IMR-90 (cell line): ENCODE data around the gene GPAT3. TPM values are rescaled to one million over a fixed set of nuclear protein-coding genes. Genes with fewer than 3 reads are reported as not detected.
"Not testable (repeated sequence)": the region's sequence is repeated elsewhere in the genome, so short reads cannot be mapped to it uniquely, and the experiment has no call there.

Experiments used
- ATAC-seq: fragments of 200-7000 bp; cut with Tn5 transposase; 2 replicates; pipeline ENCODE4 v1.9.1; 2020; ENCODE audit warnings: low read depth, mild to moderate bottlenecking, moderate library complexity
- BruUV-seq: library from RNA; stranded (reverse); fragments of 400-500 nt; replicated peaks from 2 replicates; lab custom pipeline; 2021; lab: Mats Ljungman, UMichigan
- CTCF ChIA-PET: fragments of 300-600 bp; formaldehyde crosslinking; extraction: SDS; loops from one replicate; lab custom pipeline; 2021; ENCODE audit warnings: antibody characterized with exemption; lab: Yijun Ruan, JAX
- POLR2A ChIA-PET: fragments of 300-600 bp; sonication (Branson Sonifier 250); formaldehyde crosslinking; loops from one replicate; lab custom pipeline; 2022; ENCODE audit warnings: antibody characterized with exemption; ENCODE audit not compliant: unreplicated experiment; lab: Charles Lee
- DNase-seq: peaks from one replicate; pipeline ENCODE4 v3.0.0; 2013
- H2AFZ ChIP-seq: replicated peaks from 2 replicates; pipeline ENCODE3; 2013; ENCODE audit warnings: low read length, mild to moderate bottlenecking; ENCODE audit not compliant: poor library complexity
- H2AK5ac ChIP-seq: 2 replicates; pipeline ENCODE4 v1.6.1; 2013; ENCODE audit warnings: low read depth, low read length, inconsistent platforms
- H2AK9ac ChIP-seq: replicated peaks from 2 replicates; pipeline ENCODE3; 2013; ENCODE audit warnings: mild to moderate bottlenecking, low read depth, low read length, moderate library complexity; ENCODE audit not compliant: poor library complexity
- H2BK120ac ChIP-seq: 2 replicates; pipeline ENCODE4 v1.6.1; 2013; ENCODE audit warnings: low read depth, low read length, inconsistent platforms
- H2BK15ac ChIP-seq: 3 replicates; pipeline ENCODE4 v1.6.1; 2013; ENCODE audit warnings: low read depth, low read length, inconsistent platforms
- H2BK20ac ChIP-seq: 2 replicates; pipeline ENCODE4 v1.6.1; 2013; ENCODE audit warnings: low read depth, mild to moderate bottlenecking, inconsistent platforms, low read length, moderate library complexity
- H2BK5ac ChIP-seq: 2 replicates; pipeline ENCODE4 v1.6.1; 2013; ENCODE audit warnings: mild to moderate bottlenecking, low read depth, low read length, inconsistent platforms; ENCODE audit not compliant: poor library complexity, severe bottlenecking
- H3K14ac ChIP-seq: replicated peaks from 2 replicates; pipeline ENCODE4 v1.6.1; 2013; ENCODE audit warnings: low read depth, low read length, inconsistent platforms
- H3K18ac ChIP-seq: 2 replicates; pipeline ENCODE4 v1.6.1; 2013; ENCODE audit warnings: low read depth, low read length, control low read depth
- H3K23ac ChIP-seq: 2 replicates; pipeline ENCODE4 v1.6.1; 2013; ENCODE audit warnings: low read depth, low read length, inconsistent platforms
- H3K27ac ChIP-seq: 2 replicates; pipeline ENCODE4 v1.5.1; 2013; ENCODE audit warnings: mild to moderate bottlenecking, control low read depth, low read length; ENCODE audit not compliant: insufficient read depth
- H3K27me3 ChIP-seq: 2 replicates; pipeline ENCODE4 v1.6.1; 2013; ENCODE audit warnings: low read length; ENCODE audit not compliant: control insufficient read depth, insufficient read depth
- H3K36me3 ChIP-seq: 2 replicates; pipeline ENCODE4 v1.6.1; 2013; ENCODE audit warnings: low read length, mixed read lengths; ENCODE audit not compliant: control insufficient read depth, insufficient read depth
- H3K4ac ChIP-seq: 2 replicates; pipeline ENCODE4 v1.6.1; 2013; ENCODE audit warnings: low read depth, low read length, inconsistent platforms
- H3K4me1 ChIP-seq: 2 replicates; pipeline ENCODE4 v1.6.1; 2013; ENCODE audit warnings: low read length, mixed read lengths; ENCODE audit not compliant: control insufficient read depth, insufficient read depth
- H3K4me2 ChIP-seq: 2 replicates; pipeline ENCODE4 v1.6.1; 2013; ENCODE audit warnings: low read depth, mild to moderate bottlenecking, control low read depth, low read length, moderate library complexity
- H3K4me3 ChIP-seq: 2 replicates; pipeline ENCODE4 v1.5.1; 2013; ENCODE audit warnings: low read depth, mild to moderate bottlenecking, control low read depth, low read length, moderate library complexity; ENCODE audit not compliant: insufficient read depth
- H3K56ac ChIP-seq: 2 replicates; pipeline ENCODE4 v1.6.1; 2013; ENCODE audit warnings: low read length, inconsistent platforms; ENCODE audit not compliant: insufficient read depth; ENCODE audit errors: extremely low read depth
- H3K79me1 ChIP-seq, 2 experiments: 2 replicates each; pipeline ENCODE4 v1.6.1; 2013; ENCODE audit warnings: low read length in 2 of 2, inconsistent platforms in 1 of 2, low read depth in 1 of 2
- H3K9ac ChIP-seq: 2 replicates; pipeline ENCODE4 v1.6.1; 2013; ENCODE audit warnings: low read depth, low read length, control low read depth
- H3K9me1 ChIP-seq: 2 replicates; pipeline ENCODE4 v1.6.1; 2013; ENCODE audit warnings: low read length, inconsistent platforms; ENCODE audit not compliant: insufficient read depth
- H3K9me3 ChIP-seq: 2 replicates; pipeline ENCODE4 v1.6.1; 2013; ENCODE audit warnings: low read length; ENCODE audit not compliant: control insufficient read depth, insufficient read depth
- H4K20me1 ChIP-seq: 2 replicates; pipeline ENCODE4 v1.6.1; 2013; ENCODE audit warnings: low read length, inconsistent platforms; ENCODE audit not compliant: insufficient read depth
- H4K5ac ChIP-seq: 2 replicates; pipeline ENCODE4 v1.6.1; 2013; ENCODE audit warnings: mild to moderate bottlenecking, low read depth, low read length, control low read depth
- H4K8ac ChIP-seq, 2 experiments: 2 replicates each; pipeline ENCODE4 v1.6.1; 2013; ENCODE audit warnings: low read depth in 2 of 2, low read length in 2 of 2, control low read depth in 1 of 2, inconsistent platforms in 1 of 2
- H4K91ac ChIP-seq: 2 replicates; pipeline ENCODE4 v1.6.1; 2013; ENCODE audit warnings: low read depth, low read length, inconsistent platforms; ENCODE audit not compliant: insufficient read depth
- BHLHE40 ChIP-seq: fragments of 150-350 bp; IDR thresholded peaks from 2 replicates; pipeline ENCODE4 v1.6.1; 2016; ENCODE audit warnings: mild to moderate bottlenecking, low read depth, low read length
- FOS ChIP-seq: fragments of 150-350 bp; IDR thresholded peaks from 2 replicates; pipeline ENCODE4 v1.6.1; 2016; ENCODE audit warnings: low read depth, low read length
- MAZ ChIP-seq: IDR thresholded peaks from 2 replicates; pipeline ENCODE4 v1.6.1; 2012; ENCODE audit warnings: low read depth, mild to moderate bottlenecking, low read length, improper control_type of control experiment, moderate library complexity, borderline replicate concordance
- RCOR1 ChIP-seq: IDR thresholded peaks from 2 replicates; pipeline ENCODE4 v1.6.1; 2012; ENCODE audit warnings: mild to moderate bottlenecking, low read length, improper control_type of control experiment; ENCODE audit not compliant: insufficient replicate concordance
- WGBS, 2 experiments: methylation state at CpG; one replicate each; pipeline versions ENCODE4 v1.1.5 to v1.1.7; 2013; ENCODE audit warnings: missing lambda C conversion rate in 2 of 2; ENCODE audit not compliant: insufficient read length in 1 of 2; ENCODE audit errors: extremely low coverage in 2 of 2; 5-methylcytosine and 5-hydroxymethylcytosine counted together
- dilution Hi-C: fragments of 300-500 bp; cut with HindIII; formaldehyde crosslinking; loops from one replicate; pipeline ENCODE4 v1.14.3; 2018; ENCODE audit warnings: low sequenced_read_pairs; ENCODE audit not compliant: unreplicated experiment
- in situ Hi-C: fragments of 300-500 bp; cut with MboI; formaldehyde crosslinking; loops from 3 replicates; pipeline ENCODE4 v1.14.3; 2019; ENCODE audit warnings: low sequenced_read_pairs, inconsistent platforms, mixed read lengths
- intact Hi-C: fragments of 100-400 bp; cut with micrococcal nuclease; formaldehyde crosslinking; loops from 2 replicates; pipeline ENCODE4 v1.10.0; 2022
- polyA plus RNA-seq, 3 experiments: library from polyadenylated mRNA; depleted of rRNA; stranded (reverse); fragments of >200 nt; gene quantifications; 2 replicates each; pipeline ENCODE4 v1.2.3, GENCODE V29; 2012; ENCODE audit warnings: low replicate concordance in 1 of 3
- total RNA-seq: library from RNA; depleted of rRNA; stranded (reverse); fragments of >200 nt; gene quantifications from 2 replicates; pipeline ENCODE4 v1.2.3, GENCODE V29; 2012

The GPAT3 gene
- total and polyA plus RNA-seq, 2 of the 4 experiments (the other 2 are of a cell fraction): 1.3 to 2.9 TPM

DNA sequence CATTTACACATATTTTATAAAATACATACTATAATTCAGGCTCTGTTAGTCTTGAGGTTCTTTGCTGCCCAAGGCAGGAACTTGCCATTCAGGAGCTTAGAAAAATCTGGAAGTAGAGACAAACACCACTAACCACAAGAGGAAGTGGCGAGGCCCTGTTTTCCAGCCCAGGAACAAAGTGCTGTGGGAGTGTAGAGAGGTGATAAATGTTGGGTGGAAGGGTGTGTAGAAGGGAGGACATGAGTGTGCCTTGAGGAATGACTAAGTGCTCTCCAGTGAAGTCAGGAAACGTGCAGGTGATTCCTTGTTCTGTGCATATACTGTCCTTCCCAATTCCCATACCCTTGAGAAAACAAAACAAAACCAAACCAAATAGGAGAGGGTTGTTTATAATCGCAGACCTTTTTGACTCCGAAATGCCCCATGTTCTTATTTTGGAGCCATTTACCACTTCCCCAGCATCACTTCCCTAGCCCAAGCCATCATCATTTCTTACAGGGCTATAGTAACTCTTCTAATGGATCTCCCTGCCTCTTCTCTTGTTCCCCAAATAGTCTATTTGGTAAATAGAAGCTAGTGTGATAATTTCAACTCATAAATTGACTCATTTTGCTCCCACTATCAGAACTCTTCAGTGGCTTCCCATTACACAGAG, 83.2 kb downstream of the GPAT3 start:
- no TSS peak for BruUV-seq
- H3K27me3 ChIP-seq: no peaks in the 10 kb centered on the region
- H4K91ac ChIP-seq: peak overlapping the region; percentile 80
- DNase-seq: peak; percentile 44
- no peak for TF ChIP-seq RCOR1
- no peak for TF ChIP-seq FOS
- peak; percentile 55; the same call in 1 of the 2 replicates for TF ChIP-seq BHLHE40
- no peak for TF ChIP-seq MAZ
- dilution Hi-C loops (no loop called here), in situ Hi-C loops (no loop called here), intact Hi-C loops (loop anchor here (5.0 kb wide), 1 partner anchor 67 kb away; no protein-coding TSS in a partner anchor)
- peak overlapping the region; percentile 99 for H3K18ac ChIP-seq
- H2BK20ac ChIP-seq: peak overlapping the region; percentile 91
- H3K4ac ChIP-seq: peak overlapping the region; percentile 86
- 0 out of 2 replicates have a peak overlapping the region, but pooled peaks have one; percentile 2 for H3K9ac ChIP-seq
- peak overlapping the region; percentile 10 for H3K4me2 ChIP-seq
- H3K56ac ChIP-seq: peak overlapping the region; percentile 33; the same call in 1 of the 2 replicates
- peak overlapping the region; percentile 99 for H4K5ac ChIP-seq
- H3K9me3 ChIP-seq: peaks cover 11% of the 10 kb centered on the region; the same call in 1 of the 2 replicates
- ChIA-PET POLR2A (no interaction called here), CTCF (interaction anchor here (0.6 to 1.7 kb wide), 3 partner anchors 26 to 1156 kb away, joined by 3 to 4 read pairs (median 3); no protein-coding TSS in a partner anchor)
- H3K27ac ChIP-seq: peak overlapping the region; percentile 53; the same call in 1 of the 2 replicates
- H2AFZ ChIP-seq: peak overlapping the region; percentile 3
- H2BK5ac ChIP-seq: peak overlapping the region; percentile 80
- H3K9me1 ChIP-seq: 0 out of 2 replicates have a peak, but pooled peaks cover 3% of the 10 kb centered on the region
- H3K4me1 ChIP-seq: peaks cover 4% of the 10 kb centered on the region
- H4K20me1 ChIP-seq: no peaks in the 10 kb centered on the region
- no peaks in the 10 kb centered on the region for H3K36me3 ChIP-seq
- no peak overlapping the region for H3K4me3 ChIP-seq
- H2BK120ac ChIP-seq: peak overlapping the region; percentile 87
- ATAC-seq: peak; percentile 24
- WGBS, 2 experiments: no CpG with 5 or more reads among the region's 4 CpGs
- H2BK15ac ChIP-seq: peak overlapping the region; percentile 91; the same call in 2 of the 3 replicates
- H2AK5ac ChIP-seq: peak overlapping the region; percentile 62
- H4K8ac ChIP-seq: peak overlapping the region; percentile 36 to 75; a peak in 2 of 4 replicates
- no peak overlapping the region for H2AK9ac ChIP-seq
- no peaks in the 10 kb centered on the region for H3K79me1 ChIP-seq
- H3K14ac ChIP-seq: peak overlapping the region; percentile 65
- H3K23ac ChIP-seq: peak overlapping the region; percentile 57

GRCh38 chr4:83622127-83622526, 86.2 kb downstream of the GPAT3 start:
- DNase-seq, H3K27me3 ChIP-seq, H2BK20ac ChIP-seq, H4K8ac ChIP-seq, POLR2A ChIA-PET, dilution Hi-C loops, H3K9ac ChIP-seq, H3K18ac ChIP-seq, H2AFZ ChIP-seq, H3K23ac ChIP-seq, intact Hi-C loops, H3K4ac ChIP-seq, ATAC-seq, H3K79me1 ChIP-seq, H2AK5ac ChIP-seq, H3K27ac ChIP-seq, H3K36me3 ChIP-seq, H4K20me1 ChIP-seq, H3K56ac ChIP-seq, H3K4me2 ChIP-seq, CTCF ChIA-PET, H3K9me3 ChIP-seq, H2BK5ac ChIP-seq, in situ Hi-C loops, H4K91ac ChIP-seq, H3K4me3 ChIP-seq, BruUV-seq, H3K4me1 ChIP-seq, H2BK15ac ChIP-seq, H2AK9ac ChIP-seq, H3K14ac ChIP-seq, H3K9me1 ChIP-seq, H4K5ac ChIP-seq, H2BK120ac ChIP-seq: not testable (repeated sequence)
- no CpG with 5 or more reads among the region's 1 CpG for WGBS, 2 experiments
